Keratinocyte (primary cell): ENCODE data around the gene MAP3K20. TPM values are rescaled to one million over a fixed set of nuclear protein-coding genes. Genes with fewer than 3 reads are reported as not detected.

Experiments
- DNase-seq: peaks from one replicate; pipeline ENCODE4 v3.0.0-alpha.2; 2011; ENCODE audit warnings: low read depth, missing footprints, low spot score
- FAIRE-seq: peaks from 2 replicates; lab custom pipeline; 2011; peaks lifted over from hg19 to GRCh38; lab: Jason Lieb, UNC
- H2AFZ ChIP-seq: 2 replicates; pipeline ENCODE4 v1.6.0; 2012; ENCODE audit warnings: low read length, control low read depth, inconsistent platforms; ENCODE audit not compliant: control insufficient read depth
- H3K27ac ChIP-seq: 2 replicates; pipeline ENCODE4 v1.5.1; 2011; ENCODE audit warnings: low read length; ENCODE audit not compliant: control insufficient read depth, insufficient read depth
- H3K27me3 ChIP-seq: 3 replicates; pipeline ENCODE4 v1.6.0; 2011; ENCODE audit warnings: low read length; ENCODE audit not compliant: control insufficient read depth, insufficient read depth; ENCODE audit errors: extremely low read depth
- H3K36me3 ChIP-seq, 2 experiments: 2 replicates in 1 of 2; 3 replicates in 1 of 2; pipeline ENCODE4 v1.5.1; 2011; ENCODE audit warnings: low read length in 2 of 2, mild to moderate bottlenecking in 1 of 2; ENCODE audit not compliant: control insufficient read depth in 2 of 2, insufficient read depth in 2 of 2; ENCODE audit errors: extremely low read depth in 1 of 2
- H3K4me1 ChIP-seq: 3 replicates; pipeline ENCODE4 v1.5.1; 2011; ENCODE audit warnings: low read length; ENCODE audit not compliant: control insufficient read depth, insufficient read depth; ENCODE audit errors: extremely low read depth
- H3K4me2 ChIP-seq: 3 replicates; pipeline ENCODE4 v1.6.0; 2011; ENCODE audit warnings: low read depth, low read length; ENCODE audit not compliant: control insufficient read depth, insufficient read depth; ENCODE audit errors: extremely low read depth
- H3K4me3 ChIP-seq, 3 experiments: fragments of 200-600 bp in 1 of 3; sonication (generic) in 1 of 3; 2 replicates in 2 of 3; 3 replicates in 1 of 3; pipeline ENCODE4 v1.5.1; 2011 to 2016; ENCODE audit warnings: low read length in 3 of 3, mild to moderate bottlenecking in 3 of 3, control low read depth in 2 of 3, inconsistent platforms in 1 of 3, low read depth in 1 of 3, mixed read lengths in 1 of 3, mixed run types in 1 of 3, moderate library complexity in 1 of 3; ENCODE audit not compliant: control insufficient read depth in 2 of 3, insufficient read depth in 2 of 3; ENCODE audit errors: extremely low read depth in 1 of 3
- H3K79me2 ChIP-seq: 2 replicates; pipeline ENCODE4 v1.6.0; 2012; ENCODE audit warnings: low read length; ENCODE audit not compliant: control insufficient read depth, insufficient read depth
- H3K9ac ChIP-seq: 3 replicates; pipeline ENCODE4 v1.6.0; 2011; ENCODE audit warnings: low read length; ENCODE audit not compliant: control insufficient read depth, insufficient read depth; ENCODE audit errors: extremely low read depth
- H3K9me1 ChIP-seq: 3 replicates; pipeline ENCODE4 v1.6.0; 2011; ENCODE audit warnings: low read length; ENCODE audit not compliant: control insufficient read depth, insufficient read depth; ENCODE audit errors: extremely low read depth
- H3K9me3 ChIP-seq: 2 replicates; pipeline ENCODE4 v1.5.1; 2012; ENCODE audit warnings: low read depth, low read length; ENCODE audit not compliant: control insufficient read depth
- H4K20me1 ChIP-seq: 3 replicates; pipeline ENCODE4 v1.6.0; 2011; ENCODE audit warnings: low read length; ENCODE audit not compliant: control insufficient read depth, insufficient read depth; ENCODE audit errors: extremely low read depth
- CTCF ChIP-seq, 3 experiments: IDR thresholded peaks in 1 of 3; conservative IDR thresholded peaks in 1 of 3; optimal IDR thresholded peaks in 1 of 3; 2 replicates in 2 of 3; 3 replicates in 1 of 3; pipeline versions ENCODE3 to v1.5.1; 2011; ENCODE audit warnings: low read length in 3 of 3, mild to moderate bottlenecking in 3 of 3, moderate library complexity in 2 of 3, control low read depth in 1 of 3, inconsistent platforms in 1 of 3; ENCODE audit not compliant: insufficient read depth in 2 of 3; ENCODE audit errors: extremely low read depth in 1 of 3
- EZH2 ChIP-seq: IDR thresholded peaks from one replicate; pipeline ENCODE4 v1.6.1; 2012; ENCODE audit warnings: inconsistent platforms, mild to moderate bottlenecking, low read length, moderate library complexity
- dilution Hi-C: fragments of 300-500 bp; cut with MboI; formaldehyde crosslinking; loops from one replicate; pipeline ENCODE4 v1.7.0; 2020; ENCODE audit warnings: low sequenced_read_pairs; ENCODE audit not compliant: extremely low pct_ligation_motif_present
- polyA plus RNA-seq, 5 experiments: library from polyadenylated mRNA; depleted of rRNA in 3 of 5; stranded (reverse) in 3 of 5; stranded (forward) in 1 of 5; unstranded in 1 of 5; fragments of >200 nt; gene quantifications; 1 replicate in 1 of 5; 2 replicates in 3 of 5; 3 replicates in 1 of 5; pipeline versions ENCODE4 v1.2.1 to v1.2.3, GENCODE V29; 2011 to 2012; ENCODE audit warnings: missing spikeins in 2 of 5, low read depth in 1 of 5, low replicate concordance in 1 of 5

Gene MAP3K20
- polyA plus RNA-seq, 1 donor (not counting 4 experiments of a cell fraction or from before 2014, with no cell fraction given) = 31.7 TPM

GRCh38 chr2:173251225-173251624, 175.6 kb downstream of the MAP3K20 start:
- Histone ChIP-seq H3K9me3 (no peaks in the 10 kb centered on the region), H3K36me3 (peaks cover 2 to 4% of the 10 kb centered on the region in 2 experiments), H4K20me1 (no peaks in the 10 kb centered on the region), H3K27ac (no peak overlapping the region), H3K9me1 (no peaks in the 10 kb centered on the region), H2AFZ (no peak overlapping the region), H3K27me3 (no peaks in the 10 kb centered on the region), H3K4me1 (peaks cover 11% of the 10 kb centered on the region), H3K4me2 (no peak overlapping the region), H3K4me3 (no peak overlapping the region), H3K79me2 (no peaks in the 10 kb centered on the region), H3K9ac (no peak overlapping the region)
- TF ChIP-seq CTCF (optimal IDR thresholded peaks at IDR 0.05 in 1 of 3, IDR thresholded peaks at IDR 0.05 in 1 of 3, conservative IDR thresholded peaks at IDR 0.05 in 1 of 3; ENCODE audit: extremely low read depth in 1 of 3, insufficient read depth in 2 of 3, low read length in 3 of 3) = no peak
- FAIRE-seq (no peak), DNase-seq (no peak)
- dilution Hi-C loops = no loop called here

GRCh38 chr2:173252581-173252980, 176.9 kb downstream of the MAP3K20 start:
- Histone ChIP-seq H3K9me1 (no peaks in the 10 kb centered on the region), H3K9ac (no peak overlapping the region), H3K4me1 (peaks cover 11% of the 10 kb centered on the region), H3K27ac (no peak overlapping the region), H4K20me1 (no peaks in the 10 kb centered on the region), H2AFZ (no peak overlapping the region), H3K4me3 (no peak overlapping the region), H3K9me3 (no peaks in the 10 kb centered on the region), H3K4me2 (no peak overlapping the region), H3K79me2 (no peaks in the 10 kb centered on the region), H3K27me3 (no peaks in the 10 kb centered on the region), H3K36me3 (peaks cover 2 to 4% of the 10 kb centered on the region in 2 experiments)
- DNase-seq (no peak), FAIRE-seq (no peak)
- dilution Hi-C loops = no loop called here
- TF ChIP-seq CTCF (optimal IDR thresholded peaks at IDR 0.05 in 1 of 3, IDR thresholded peaks at IDR 0.05 in 1 of 3, conservative IDR thresholded peaks at IDR 0.05 in 1 of 3; ENCODE audit: extremely low read depth in 1 of 3, insufficient read depth in 2 of 3, low read length in 3 of 3) = no peak
- TF ChIP-seq EZH2 = no peak
